ENCODE results near the gene ADH1B.

GRCh38 chr4:99275885-99276284 lies 45.3 kb downstream of the ADH1B start:
- TF ChIP-seq ZFX (IDR thresholded peaks at IDR 0.05; ENCODE audit: borderline replicate concordance) (no peak), CTCF (IDR thresholded peaks at IDR 0.05) (no peak)
